Upper lobe of left lung (tissue), 4 donors: Measurements from ENCODE around the gene TBC1D16.

Experiments
- CTCF ChIP-seq, 6 experiments: fragments of 450-650 bp in 4 of 6; fragments of 200-600 bp in 2 of 6; sonication (generic) in 2 of 6; IDR thresholded peaks; one replicate each; pipeline ENCODE4 v1.5.1; 2016 to 2019; ENCODE audit warnings: antibody characterized with exemption in 6 of 6
- EP300 ChIP-seq, 4 donors: sonication (generic); formaldehyde crosslinking; IDR thresholded peaks; one replicate each; pipeline ENCODE4 v1.5.1; 2017; ENCODE audit warnings: antibody characterized with exemption in 4 of 4, control low read depth in 2 of 4
- POLR2A ChIP-seq, 4 donors: fragments of 450-650 bp; IDR thresholded peaks; one replicate each; pipeline ENCODE4 v1.5.1; 2016 to 2017; ENCODE audit warnings: antibody characterized with exemption in 4 of 4, mild to moderate bottlenecking in 2 of 4
- POLR2AphosphoS5 ChIP-seq, 2 donors: sonication (generic); formaldehyde crosslinking; IDR thresholded peaks; one replicate each; pipeline ENCODE4 v1.5.1; 2017; ENCODE audit warnings: antibody characterized with exemption in 2 of 2

GRCh38 chr17:80036715-80037477 is 1.2 kb upstream of the TBC1D16 start:
- no peak for TF ChIP-seq POLR2A (IDR thresholded peaks at IDR 0.05)
- no peak for TF ChIP-seq CTCF (IDR thresholded peaks at IDR 0.05)
- TF ChIP-seq EP300 (IDR thresholded peaks at IDR 0.05), result no peak
- TF ChIP-seq POLR2AphosphoS5 (IDR thresholded peaks at IDR 0.05), result no peak
